NCI-H1436 (cell line): ENCODE results near the gene DROSHA.

Source experiments
- DNase-seq: peaks from one replicate; lab custom pipeline; 2025; lab: John Stamatoyannopoulos, UW

DROSHA gene

GRCh38 chr5:31516802-31517201 is 15.1 kb downstream of the DROSHA start:
- no peak for DNase-seq

- no peak for DNase-seq
Observed at GRCh38 chr5:31511305-31511704, 20.6 kb downstream of the DROSHA start.

GRCh38 chr5:31504529-31504928 is 27.4 kb downstream of the DROSHA start:
- DNase-seq: no peak

- no peak for DNase-seq
Observed at GRCh38 chr5:31502506-31502905, 29.4 kb downstream of the DROSHA start.

- DNase-seq: no peak
Observed at GRCh38 chr5:31500256-31500655, 31.6 kb downstream of the DROSHA start.

- DNase-seq: no peak
Observed at GRCh38 chr5:31496891-31497290, 35.0 kb downstream of the DROSHA start.

- no peak for DNase-seq
Observed at GRCh38 chr5:31496301-31496700, 35.6 kb downstream of the DROSHA start.

- DNase-seq: no peak
Observed at GRCh38 chr5:31495336-31495735, 36.6 kb downstream of the DROSHA start.

- DNase-seq: no peak
Observed at GRCh38 chr5:31492869-31493268, 39.0 kb downstream of the DROSHA start.

- no peak for DNase-seq
Observed at GRCh38 chr5:31487506-31487905, 44.4 kb downstream of the DROSHA start.

GRCh38 chr5:31486441-31486840 is 45.5 kb downstream of the DROSHA start:
- DNase-seq: no peak

GRCh38 chr5:31485376-31486207 is 46.3 kb downstream of the DROSHA start:
- DNase-seq: no peak

GRCh38 chr5:31481531-31482165 is 50.2 kb downstream of the DROSHA start:
- DNase-seq: no peak

- no peak for DNase-seq
Observed at GRCh38 chr5:31479706-31480105, 52.2 kb downstream of the DROSHA start.

- DNase-seq: no peak
Observed at GRCh38 chr5:31478901-31479300, 53.0 kb downstream of the DROSHA start.

- no peak for DNase-seq
Observed at GRCh38 chr5:31477971-31478370, 53.9 kb downstream of the DROSHA start.

GRCh38 chr5:31477516-31477915 is 54.4 kb downstream of the DROSHA start:
- no peak for DNase-seq

GRCh38 chr5:31476738-31477141 is 55.2 kb downstream of the DROSHA start:
- no peak for DNase-seq

- DNase-seq: no peak
Observed at GRCh38 chr5:31471916-31472315, 60.0 kb downstream of the DROSHA start.

- DNase-seq: no peak
Observed at GRCh38 chr5:31471040-31471439, 60.9 kb downstream of the DROSHA start.

- DNase-seq: no peak
Observed at GRCh38 chr5:31470608-31471007, 61.3 kb downstream of the DROSHA start.

GRCh38 chr5:31469886-31470285 is 62.0 kb downstream of the DROSHA start:
- DNase-seq: no peak

GRCh38 chr5:31469466-31469865 is 62.4 kb downstream of the DROSHA start:
- DNase-seq: no peak

- no peak for DNase-seq
Observed at GRCh38 chr5:31465291-31465690, 66.6 kb downstream of the DROSHA start.
